Pancreas (tissue), 10 donors: ENCODE data around the gene HK3. TPM values are rescaled to one million over a fixed set of nuclear protein-coding genes. Genes with fewer than 3 reads are reported as not detected.

Source experiments
- ATAC-seq, 4 donors: fragments of 200-7000 bp; cut with Tn5 transposase; one replicate each; pipeline versions ENCODE4 v1.8.0 to v1.9.1; 2020; ENCODE audit warnings: mild to moderate bottlenecking in 4 of 4, moderate library complexity in 4 of 4
- DNase-seq, 6 donors: peaks; one replicate each; pipeline ENCODE4 v3.0.0-alpha.2; 2020
- FAIRE-seq: peaks from 2 replicates; lab custom pipeline; 2012; peaks lifted over from hg19 to GRCh38; lab: Jason Lieb, UNC
- H3K27ac ChIP-seq, 4 donors: fragments of 200-600 bp; sonication (generic); 1 replicate in 3 of 4; 2 replicates in 1 of 4; pipeline versions ENCODE4 v1.5.0 to v1.8.0; 2020
- H3K27me3 ChIP-seq, 4 donors: fragments of 200-600 bp; one replicate each; pipeline ENCODE4 v1.8.0; 2021
- H3K36me3 ChIP-seq, 3 donors: fragments of 200-600 bp; sonication (generic) in 1 of 3; one replicate each; pipeline versions ENCODE4 v1.5.0 to v1.8.0; 2020 to 2021
- H3K4me1 ChIP-seq, 3 donors: fragments of 200-600 bp; one replicate each; pipeline ENCODE4 v1.8.0; 2021
- H3K4me3 ChIP-seq, 4 donors: fragments of 200-600 bp; sonication (generic) in 2 of 4; one replicate each; pipeline versions ENCODE4 v1.5.0 to v1.8.0; 2020 to 2021
- H3K9me3 ChIP-seq, 4 donors: fragments of 200-600 bp; one replicate each; pipeline ENCODE4 v1.8.0; 2021
- WGBS, 2 donors: extraction: QIAGEN DNeasy Blood & Tissue Kit; methylation state at CpG; one replicate each; pipeline ENCODE4 v1.1.7; 2013; 5-methylcytosine and 5-hydroxymethylcytosine counted together
- intact Hi-C, 3 donors: fragments of 100-400 bp; cut with DNase I; formaldehyde crosslinking; loops; one replicate each; pipeline versions ENCODE4 v1.11.1 to v1.14.2; 2022
- polyA plus RNA-seq, 2 donors: library from polyadenylated mRNA; stranded (reverse); fragments of 200-250 nt; gene quantifications; one replicate each; pipeline ENCODE4 v1.2.3, GENCODE V29; 2013
- total RNA-seq, 6 donors: library from RNA; stranded (reverse); fragmentation: NEBNext Ultra II Directional in 4 of 6; extraction: Animal tissue kit (Norgen Biotek cat#: 25700) in 4 of 6; gene quantifications; one replicate each; pipeline versions ENCODE4 v1.2.1 to v1.2.4, GENCODE V29; 2021 to 2023
- TF ChIP-seq, protein P1 (sequence below), 4 donors: fragments of 200-600 bp; sonication (generic) in 3 of 4; IDR thresholded peaks; one replicate each; pipeline versions ENCODE4 v1.5.0 to v1.8.0; 2021; ENCODE audit warnings: antibody characterized with exemption in 4 of 4
- donor health status: healthy with polysubstance abuse.
- donor health status: DM: no; HTN: no; CAD: no; lungs with moderate emphysema.
- donor health status: DM: no; HTN: no; CAD: no.
- donor health status: control.
- donor health status: control.
- donor health status: Bipolar disorder and iron deficiency.
- donor health status: DM: yes; HTN: yes; CAD: no.
- donor health status: DM: no; HTN: no; CAD: no.
- donor health status: DM: no; HTN: no; CAD: no.
- donor health status: DM: yes; HTN: yes; CAD: no.

HK3 gene
- total and polyA plus RNA-seq, 8 donors, result 0.24 to 6.6 (median 3.3) TPM

GRCh38 chr5:176901260-176902101, 2.3 kb upstream of the HK3 start:
- no peaks in the 10 kb centered on the region for H3K9me3 ChIP-seq
- DNase-seq, result no peak
- no peak overlapping the region for H3K4me3 ChIP-seq
- intact Hi-C loops, result no loop called here
- peak in 2 of 4 donors; percentile 19 to 23 for ATAC-seq
- no peaks in the 10 kb centered on the region for H3K4me1 ChIP-seq
- no peak for FAIRE-seq
- peaks cover 0 to 32% (median 19%) of the 10 kb centered on the region in 3 donors for H3K36me3 ChIP-seq
- WGBS, 2 donors, result 91 to 92% methylated on average over 12 of the region's 12 CpGs
- H3K27me3 ChIP-seq, result no peaks in the 10 kb centered on the region
- TF ChIP-seq, protein P1, sequence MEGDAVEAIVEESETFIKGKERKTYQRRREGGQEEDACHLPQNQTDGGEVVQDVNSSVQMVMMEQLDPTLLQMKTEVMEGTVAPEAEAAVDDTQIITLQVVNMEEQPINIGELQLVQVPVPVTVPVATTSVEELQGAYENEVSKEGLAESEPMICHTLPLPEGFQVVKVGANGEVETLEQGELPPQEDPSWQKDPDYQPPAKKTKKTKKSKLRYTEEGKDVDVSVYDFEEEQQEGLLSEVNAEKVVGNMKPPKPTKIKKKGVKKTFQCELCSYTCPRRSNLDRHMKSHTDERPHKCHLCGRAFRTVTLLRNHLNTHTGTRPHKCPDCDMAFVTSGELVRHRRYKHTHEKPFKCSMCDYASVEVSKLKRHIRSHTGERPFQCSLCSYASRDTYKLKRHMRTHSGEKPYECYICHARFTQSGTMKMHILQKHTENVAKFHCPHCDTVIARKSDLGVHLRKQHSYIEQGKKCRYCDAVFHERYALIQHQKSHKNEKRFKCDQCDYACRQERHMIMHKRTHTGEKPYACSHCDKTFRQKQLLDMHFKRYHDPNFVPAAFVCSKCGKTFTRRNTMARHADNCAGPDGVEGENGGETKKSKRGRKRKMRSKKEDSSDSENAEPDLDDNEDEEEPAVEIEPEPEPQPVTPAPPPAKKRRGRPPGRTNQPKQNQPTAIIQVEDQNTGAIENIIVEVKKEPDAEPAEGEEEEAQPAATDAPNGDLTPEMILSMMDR (IDR thresholded peaks at IDR 0.05), result no peak
- H3K27ac ChIP-seq, result no peak overlapping the region

GRCh38 chr5:176900780-176901204, 1.6 kb upstream of the HK3 start:
- peaks cover 0 to 25% (median 14%) of the 10 kb centered on the region in 3 donors for H3K36me3 ChIP-seq
- FAIRE-seq (no peak), ATAC-seq (no peak), DNase-seq (no peak)
- TF ChIP-seq, protein P1 (IDR thresholded peaks at IDR 0.05), result no peak
- H3K27me3 ChIP-seq, result no peaks in the 10 kb centered on the region
- H3K4me3 ChIP-seq, result no peak overlapping the region
- H3K27ac ChIP-seq, result no peak overlapping the region
- 72 to 74% methylated on average over 7 of the region's 7 CpGs for WGBS, 2 donors
- H3K9me3 ChIP-seq, result no peaks in the 10 kb centered on the region
- no peaks in the 10 kb centered on the region for H3K4me1 ChIP-seq
- intact Hi-C loops, result no loop called here

DNA sequence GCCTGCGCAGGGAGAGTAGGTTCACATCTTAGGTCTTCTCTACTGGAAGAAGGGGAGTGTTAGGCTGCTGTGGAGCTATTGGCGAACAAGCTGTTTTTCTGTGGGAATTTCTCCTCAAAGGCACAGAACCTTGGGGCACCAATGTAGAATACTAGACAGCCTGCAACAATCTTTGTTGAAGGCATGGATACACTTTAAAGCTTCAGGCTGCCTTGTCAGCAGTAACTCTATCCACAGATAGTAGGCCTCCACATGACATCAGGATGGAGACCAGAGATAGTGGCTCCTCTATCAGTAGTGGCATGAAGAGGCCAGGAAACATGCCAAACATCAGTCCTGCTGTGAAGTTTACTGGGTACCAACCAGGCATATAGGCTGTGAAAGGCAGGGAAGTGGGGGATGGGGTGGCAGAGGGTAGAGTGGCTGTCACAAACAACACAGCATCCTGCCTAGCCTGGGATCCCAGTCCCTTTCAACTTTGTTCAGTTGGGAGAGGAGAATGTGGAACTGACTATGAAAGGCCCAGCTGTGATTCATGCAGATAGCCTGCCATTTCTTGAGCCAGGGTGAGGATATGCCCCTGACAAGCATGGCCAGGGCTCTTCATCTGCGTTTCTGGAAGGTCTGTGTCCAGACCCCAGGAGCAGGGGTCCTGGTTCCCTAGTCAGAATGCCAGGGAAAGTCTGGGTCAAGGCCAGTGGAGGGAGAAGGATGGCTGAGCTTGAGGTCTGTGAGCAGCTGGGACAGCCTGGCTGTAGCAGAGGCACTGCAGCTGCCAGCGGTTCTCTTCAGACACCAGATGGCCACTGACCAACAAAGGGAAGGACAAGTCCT, 1.0 kb upstream of the HK3 start:
- intact Hi-C loops, result no loop called here
- FAIRE-seq (no peak), DNase-seq (no peak), ATAC-seq (peak in 1 of 4 donors; percentile 27)
- no peak overlapping the region for H3K27ac ChIP-seq
- no peaks in the 10 kb centered on the region for H3K9me3 ChIP-seq
- peaks cover 0 to 19% (median 8%) of the 10 kb centered on the region in 3 donors for H3K36me3 ChIP-seq
- 89 to 90% methylated on average over 4 of the region's 4 CpGs for WGBS, 2 donors
- no peaks in the 10 kb centered on the region for H3K27me3 ChIP-seq
- TF ChIP-seq, protein P1 (IDR thresholded peaks at IDR 0.05), result no peak
- H3K4me1 ChIP-seq, result no peaks in the 10 kb centered on the region
- H3K4me3 ChIP-seq, result no peak overlapping the region

DNA sequence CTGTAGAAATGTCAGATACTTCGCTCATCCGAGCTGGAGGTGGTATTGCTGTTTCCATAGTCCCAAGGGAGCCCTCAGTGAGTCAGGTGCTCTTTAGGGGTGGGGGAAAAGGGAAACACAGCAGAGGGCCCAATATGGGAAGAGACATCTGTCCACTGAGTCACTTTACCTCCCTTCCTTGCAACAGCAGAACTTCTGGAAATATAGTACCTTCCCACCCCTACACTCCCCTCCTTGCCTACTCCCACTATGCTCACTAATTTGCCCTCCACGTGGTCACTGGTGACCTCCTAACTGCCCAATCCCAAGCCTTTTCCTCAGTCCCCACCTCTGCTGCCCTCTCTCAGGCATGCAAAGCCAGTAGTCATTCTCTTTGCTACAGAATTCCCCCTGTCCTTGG, 1.9 kb downstream of the HK3 start:
- no peaks in the 10 kb centered on the region for H3K9me3 ChIP-seq
- no peak for ATAC-seq
- DNase-seq, result no peak
- intact Hi-C loops, result no loop called here
- H3K36me3 ChIP-seq, result no peaks in the 10 kb centered on the region
- H3K4me3 ChIP-seq, result no peak overlapping the region
- no peak overlapping the region for H3K27ac ChIP-seq
- FAIRE-seq, result no peak
- no peaks in the 10 kb centered on the region for H3K4me1 ChIP-seq
- H3K27me3 ChIP-seq, result no peaks in the 10 kb centered on the region
- 55 to 64% methylated on average over 3 of the region's 3 CpGs for WGBS, 2 donors
- TF ChIP-seq, protein P1 (IDR thresholded peaks at IDR 0.05), result no peak
